ENCODE measurements around the gene EPS8L1. TPM values are rescaled to one million over a fixed set of nuclear protein-coding genes. Genes with fewer than 3 reads are reported as not detected.
A peak's percentile ranks its signal among the peaks of the same experiment; 100 is the strongest.

The EPS8L1 gene
- total and polyA plus RNA-seq, 12 donors: 0.53 to 7.9 (median 1.3) TPM; not detected in 1

GRCh38 chr19:55115446-55116065 lies 39.9 kb downstream of the EPS8L1 start:
- TF ChIP-seq CTCF (IDR thresholded peaks at IDR 0.05): no peak
- peak in 1 of 2 donors; percentile 53 for DNase-seq
- H3K27ac ChIP-seq: peak overlapping the region; percentile 86 to 99 (median 96)
- peaks cover 0 to 20% (median 0%) of the 10 kb centered on the region in 9 donors for H3K36me3 ChIP-seq
- 20 to 29% methylated on average over 13 of the region's 13 CpGs for WGBS, 2 donors
- peak in 2 of 8 donors; percentile 1 to 2 for ATAC-seq
- H3K4me3 ChIP-seq: peak overlapping the region; percentile 69 to 100 (median 89)
- H3K4me1 ChIP-seq: peaks cover 35 to 66% (median 52%) of the 10 kb centered on the region in 9 donors
- no peaks in the 10 kb centered on the region for H3K9me3 ChIP-seq
- H3K27me3 ChIP-seq: no peaks in the 10 kb centered on the region
- intact Hi-C loops (cut with DNase I): loop anchor here in 2 of 10 donors (2.0 to 10.0 kb wide), 3 partner anchors 27 to 51 kb away; partner anchors contain the start of gene RDH13 (in 1 of the 2)

GRCh38 chr19:55116232-55116858 lies 40.7 kb downstream of the EPS8L1 start:
- DNase-seq (peak; percentile 67 to 77), ATAC-seq (peak; percentile 7 to 52 (median 26))
- Histone ChIP-seq H3K27ac (peak overlapping the region; percentile 86 to 99 (median 96)), H3K9me3 (no peaks in the 10 kb centered on the region), H3K4me1 (peaks cover 35 to 61% (median 52%) of the 10 kb centered on the region in 9 donors), H3K4me3 (peak overlapping the region; percentile 69 to 100 (median 89)), H3K27me3 (no peaks in the 10 kb centered on the region), H3K36me3 (peaks cover 0 to 18% (median 0%) of the 10 kb centered on the region in 9 donors)
- WGBS, 2 donors: 1% methylated on average over 25 of the region's 25 CpGs
- no peak for TF ChIP-seq CTCF (IDR thresholded peaks at IDR 0.05)
- intact Hi-C loops (cut with DNase I): loop anchor here in 2 of 10 donors (2.0 to 10.0 kb wide), 3 partner anchors 28 to 52 kb away; partner anchors contain the start of gene RDH13 (in 1 of the 2)

GRCh38 chr19:55116859-55117662 lies 41.4 kb downstream of the EPS8L1 start, which contains the start of gene PPP1R12C:
PPP1R12C (minus strand) TSS chr19:55117637; CDS start chr19:55117543, 94 bp downstream.
- intact Hi-C loops (cut with DNase I): loop anchor here in 2 of 10 donors (2.0 to 10.0 kb wide), 3 partner anchors 28 to 52 kb away; partner anchors contain the start of gene RDH13 (in 1 of the 2)
- Histone ChIP-seq H3K4me1 (peaks cover 30 to 54% (median 50%) of the 10 kb centered on the region in 9 donors), H3K4me3 (peak within 1 kb of the TSS; percentile 69 to 100 (median 89)), H3K27me3 (no peaks in the 10 kb centered on the region), H3K9me3 (no peaks in the 10 kb centered on the region), H3K36me3 (peaks cover 0 to 11% (median 0%) of the 10 kb centered on the region in 9 donors), H3K27ac (peak within 1 kb of the TSS; percentile 86 to 99 (median 96))
- DNase-seq (peak in 1 of 2 donors; percentile 54), ATAC-seq (no peak)
- TF ChIP-seq CTCF (IDR thresholded peaks at IDR 0.05): no peak
- WGBS, 2 donors: 1% methylated on average over 37 to 92 of the region's 97 CpGs
